Suppressor macrophage (primary cell): ENCODE results near the gene ARHGAP33.
"Not testable (repeated sequence)": the region's sequence is repeated elsewhere in the genome, so short reads cannot be mapped to it uniquely, and the experiment has no call there.

Experiments
- DNase-seq, 4 experiments: peaks; one replicate each; pipeline ENCODE4 v3.0.0-alpha.2; 2020 to 2022

The ARHGAP33 gene

DNA sequence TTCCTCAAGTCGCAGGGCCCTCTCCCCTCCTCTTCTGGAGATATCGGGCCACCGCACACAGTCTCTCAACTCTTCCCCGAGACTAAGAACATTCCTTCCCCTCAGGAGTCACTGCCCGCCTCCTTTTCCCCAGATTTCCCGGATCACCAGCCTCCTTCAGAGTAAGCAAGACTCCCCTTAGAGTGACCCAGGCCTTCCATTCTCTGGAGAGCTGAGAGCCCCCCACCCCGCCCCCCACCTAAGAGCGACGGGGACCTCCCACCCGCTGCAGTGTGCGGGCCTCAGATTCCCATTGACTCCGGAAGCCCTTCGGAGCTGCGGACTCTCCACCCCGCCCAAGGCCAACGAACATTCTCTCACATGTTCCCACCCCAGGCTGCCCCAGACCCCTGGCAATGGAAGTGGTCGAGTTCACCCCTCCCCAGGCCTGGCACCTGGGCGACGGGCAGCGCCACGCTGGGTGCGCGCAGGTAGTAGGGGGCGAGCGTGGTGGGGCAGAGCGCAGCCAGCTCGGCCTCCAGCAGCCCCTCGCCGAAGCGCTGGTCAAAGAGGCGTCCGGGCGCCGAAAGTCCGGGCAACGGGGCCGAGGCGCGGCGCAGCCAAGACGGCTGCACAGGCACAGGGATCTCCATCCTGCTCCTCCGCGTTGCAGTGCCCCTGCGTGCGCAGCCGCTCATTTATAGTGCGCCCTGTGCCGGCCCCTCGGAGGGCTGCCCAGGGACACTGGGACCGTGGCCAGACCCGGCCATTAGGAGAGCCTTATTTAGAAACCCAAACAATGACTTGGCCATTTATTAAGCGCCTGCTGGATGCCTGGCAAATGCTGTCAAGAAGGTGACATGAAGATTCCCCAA is 18.8 kb upstream of the ARHGAP33 start, which contains the start of gene HSPB6:
Gene HSPB6 (minus strand): TSS at position 653 of the 854 bp plus-strand sequence. CDS start 21 bp downstream, at position 632.
- DNase-seq, result peak in 2 of 4 experiments; percentile 11 to 20

GRCh38 chr19:35757231-35757748 is 18.1 kb upstream of the ARHGAP33 start:
- peak in 3 of 4 experiments; percentile 15 to 44 (median 31) for DNase-seq

GRCh38 chr19:35757749-35758608 is 17.4 kb upstream of the ARHGAP33 start, which contains the start of gene PROSER3:
TSS of gene PROSER3 (plus strand) at chr19:35758176. CDS start at chr19:35758216, 40 bp downstream.
- DNase-seq, result peak; percentile 98 to 100 (median 99)

- no peak for DNase-seq
Measured at GRCh38 chr19:35759697-35760096, 15.7 kb upstream of the ARHGAP33 start.

GRCh38 chr19:35760711-35761349 is 14.5 kb upstream of the ARHGAP33 start:
- no peak for DNase-seq

DNA sequence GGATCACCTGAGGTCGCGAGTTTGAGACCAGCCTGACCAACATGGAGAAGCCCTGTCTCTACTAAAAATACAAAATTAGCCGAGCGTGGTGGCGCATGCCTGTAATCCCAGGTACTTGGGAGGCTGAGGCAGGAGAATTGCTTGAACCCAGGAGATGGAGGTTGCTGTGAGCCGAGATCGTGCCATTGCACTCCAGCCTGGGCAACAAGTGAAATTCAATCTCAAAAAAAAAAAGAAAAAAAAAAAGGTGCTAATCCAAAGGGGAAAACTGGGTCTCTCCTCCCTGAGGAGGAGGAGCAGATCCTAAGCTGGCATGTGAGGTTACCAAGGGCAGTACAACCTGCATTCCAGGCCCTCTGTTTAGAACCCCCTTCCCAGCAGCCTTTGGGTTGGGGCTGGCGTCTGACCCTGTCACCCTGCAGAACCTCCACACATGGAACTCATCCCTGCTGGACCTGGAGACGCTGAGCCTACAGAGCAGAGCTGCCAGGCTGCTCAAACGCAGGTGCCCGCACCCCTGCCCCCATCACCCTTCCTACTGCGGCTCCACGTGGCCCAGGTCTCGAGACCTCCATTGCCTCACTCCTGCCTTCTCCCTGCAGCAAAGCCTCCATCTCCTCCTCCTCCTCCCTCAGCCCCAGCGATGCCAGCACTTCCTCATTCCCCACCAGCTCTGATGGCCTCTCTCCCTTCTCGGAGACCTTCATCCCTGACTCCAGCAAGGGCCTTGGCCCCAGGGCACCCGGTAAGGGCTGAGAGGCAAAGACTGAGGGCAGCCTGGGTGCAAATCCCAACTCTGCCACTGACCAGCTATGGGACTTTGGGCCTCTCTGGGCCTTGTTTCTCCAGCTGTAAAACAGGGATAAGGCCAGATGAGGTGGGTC is 10.7 kb upstream of the ARHGAP33 start:
- no peak for DNase-seq

DNA sequence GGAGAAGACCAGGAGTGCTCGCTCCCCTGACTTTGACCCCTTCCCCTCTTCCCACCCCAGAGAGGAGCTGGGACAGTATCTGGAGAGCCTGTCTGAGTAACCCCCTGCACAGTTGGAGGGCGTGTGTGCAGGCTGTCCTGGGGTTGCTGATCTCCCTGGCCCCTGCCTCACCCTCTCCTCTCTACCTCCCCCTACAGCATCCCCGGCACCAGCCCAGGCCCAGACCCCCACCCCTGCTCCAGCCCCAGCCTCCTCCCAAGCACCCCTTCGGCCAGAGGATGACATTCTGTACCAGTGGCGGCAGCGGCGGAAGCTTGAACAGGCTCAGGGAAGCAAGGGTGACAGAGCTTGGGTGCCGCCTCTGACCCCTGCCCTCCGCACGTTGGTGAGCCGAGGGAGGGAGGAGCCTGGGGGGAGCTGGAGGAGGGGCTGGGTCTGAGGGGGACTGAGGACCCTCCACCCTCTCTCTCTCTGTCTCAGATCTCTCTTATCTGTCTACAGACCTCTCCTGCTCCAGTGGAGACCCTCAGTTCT is 8.7 kb upstream of the ARHGAP33 start:
- DNase-seq, result no peak

GRCh38 chr19:35767288-35768081 is 7.9 kb upstream of the ARHGAP33 start:
- no peak for DNase-seq

DNA sequence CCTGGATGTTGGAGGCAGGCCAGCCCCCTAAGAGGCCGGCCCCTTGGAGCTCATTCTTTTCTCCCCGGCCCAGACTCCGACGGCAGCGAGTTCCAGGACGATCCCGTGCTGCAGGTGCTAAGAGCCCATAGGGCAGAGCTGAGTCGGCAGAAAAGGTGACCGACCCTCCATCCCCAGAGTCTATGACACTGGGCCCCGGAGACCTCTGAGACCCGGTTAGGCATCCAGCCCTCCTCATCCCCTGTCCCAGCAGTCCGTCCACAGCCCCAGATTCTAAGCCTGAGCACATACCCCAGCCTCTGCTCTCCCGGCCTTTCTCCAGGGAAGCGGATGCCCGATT is 7.3 kb upstream of the ARHGAP33 start:
- DNase-seq, result no peak

DNA sequence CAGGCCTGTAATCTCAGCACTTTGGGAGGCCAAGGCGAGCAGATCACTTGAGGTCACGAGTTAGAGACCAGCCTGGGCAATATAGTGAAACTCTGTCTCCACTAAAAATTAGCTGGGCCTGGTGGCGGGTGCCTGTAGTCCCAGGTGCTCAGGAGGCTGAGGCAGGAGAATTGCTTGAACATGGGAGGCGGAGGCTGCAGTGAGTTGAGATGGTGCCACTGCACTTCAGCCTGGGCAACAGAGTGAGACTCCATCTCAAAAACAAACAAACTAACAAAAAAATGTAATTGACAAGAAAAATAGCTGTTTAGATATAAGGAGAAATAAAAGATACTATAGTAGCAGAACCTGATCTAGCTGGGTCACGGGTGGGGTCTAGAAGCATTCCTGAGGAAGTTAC is 3.0 kb upstream of the ARHGAP33 start:
- not testable (repeated sequence) for DNase-seq

DNA sequence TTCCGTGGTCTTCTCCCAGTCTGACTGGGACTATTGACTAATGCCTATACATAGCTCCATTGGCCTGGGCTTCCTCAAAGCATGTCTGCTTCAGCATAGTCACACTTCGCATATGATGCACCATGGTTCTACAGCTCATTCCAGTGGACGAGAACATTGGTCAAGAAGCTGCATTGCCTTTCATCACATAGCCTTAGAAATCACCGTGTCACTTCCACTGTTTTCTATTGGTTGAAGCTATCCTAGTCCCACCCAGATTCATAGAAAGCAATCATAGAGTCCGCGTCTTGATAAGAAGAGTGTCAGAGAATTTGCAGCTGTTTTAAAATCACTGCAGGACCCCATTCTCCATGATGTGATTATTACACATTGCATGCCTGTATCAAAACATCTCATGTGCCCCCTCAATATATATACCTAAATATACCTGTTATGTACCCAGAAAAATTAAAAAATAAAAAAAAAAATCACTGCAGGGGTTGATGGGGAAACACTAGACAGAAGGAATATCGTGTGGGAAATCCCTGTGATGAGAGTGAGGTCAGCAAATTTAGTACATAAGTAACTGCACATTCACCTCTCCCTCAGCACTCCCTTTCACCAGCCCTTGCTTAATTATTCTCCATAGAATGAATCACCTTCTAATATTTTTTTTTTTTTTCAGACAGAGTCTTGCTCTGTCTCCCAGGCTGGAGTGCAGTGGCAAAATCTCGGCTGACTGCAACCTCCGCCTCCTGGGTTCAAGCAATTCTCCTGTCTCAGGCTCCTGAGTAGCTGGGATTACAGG is 2.2 kb upstream of the ARHGAP33 start:
- no peak for DNase-seq

DNA sequence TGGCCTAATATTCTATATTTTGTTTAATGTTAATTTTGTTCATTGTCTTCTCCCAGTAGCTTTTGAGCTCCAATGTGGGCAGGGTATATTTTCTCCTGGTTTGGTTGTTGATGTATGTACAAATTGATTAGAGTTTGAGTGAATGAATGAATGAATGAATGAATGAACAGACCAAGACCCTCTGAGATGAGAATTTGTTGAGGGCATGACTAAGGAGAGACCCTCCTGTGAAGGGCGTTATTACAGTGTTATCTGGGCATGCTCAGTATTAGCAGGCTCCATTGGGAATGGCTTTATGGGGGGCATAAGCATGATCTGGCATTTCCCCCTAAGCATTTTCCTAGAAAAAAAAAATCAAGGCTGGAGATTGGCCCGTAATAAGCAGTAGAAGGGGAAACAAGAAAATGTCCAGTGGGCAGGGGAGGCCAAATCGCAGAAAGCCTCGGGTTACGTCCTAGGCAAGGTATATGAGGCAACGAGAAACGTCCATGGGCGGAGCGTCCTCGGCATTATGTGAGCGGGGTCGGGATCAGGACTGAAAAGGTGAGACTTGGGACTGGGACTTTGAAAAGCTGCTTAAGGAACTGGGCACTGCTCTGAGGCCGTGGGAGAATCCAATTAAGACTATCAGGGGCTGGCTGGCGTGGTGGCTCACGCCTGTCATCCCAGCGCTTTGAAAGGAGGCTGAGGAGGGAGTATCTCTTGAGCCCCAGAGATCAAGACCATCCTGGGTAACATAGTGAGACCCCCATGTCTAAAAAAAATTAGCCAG is 904 bp upstream of the ARHGAP33 start:
- DNase-seq, result no peak

- no peak for DNase-seq
Measured at GRCh38 chr19:35775046-35775297, 392 bp upstream of the ARHGAP33 start.

- no peak for DNase-seq
Measured at GRCh38 chr19:35776102-35776788, 881 bp downstream of the ARHGAP33 start.

DNA sequence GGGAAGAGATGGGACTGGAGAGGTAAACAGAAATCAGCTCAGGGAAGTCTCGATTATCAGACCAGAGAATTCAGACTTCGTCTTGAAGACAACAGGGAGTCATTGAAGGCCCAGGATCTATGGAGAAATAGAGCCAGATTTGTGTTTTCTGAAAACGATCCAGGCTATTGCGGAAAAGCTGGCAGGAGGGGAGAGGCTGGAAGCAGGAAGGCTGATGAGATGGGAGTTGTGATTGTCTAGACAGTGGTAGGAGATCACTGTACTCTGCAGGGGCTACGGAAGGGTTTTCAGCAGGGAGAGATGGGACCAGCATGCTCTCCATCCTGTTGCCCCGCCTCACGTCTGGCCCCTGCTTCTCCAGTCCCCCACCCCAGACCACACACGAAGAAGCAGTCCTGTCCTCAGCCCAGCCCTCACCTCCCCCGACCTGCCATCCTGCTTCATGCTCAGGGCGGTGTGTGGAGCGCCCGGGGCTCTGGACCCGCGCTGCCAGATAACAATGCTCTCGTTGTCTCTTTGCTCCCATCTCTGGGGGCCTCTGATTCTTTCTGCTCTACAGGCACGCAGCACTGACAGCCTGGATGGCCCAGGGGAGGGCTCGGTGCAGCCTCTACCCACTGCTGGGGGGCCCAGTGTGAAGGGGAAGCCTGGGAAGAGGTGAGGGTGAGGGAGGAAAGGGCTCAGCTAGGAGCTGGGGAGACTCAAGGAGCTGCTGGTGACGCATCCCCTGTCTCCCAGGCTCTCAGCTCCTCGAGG is 1.9 kb downstream of the ARHGAP33 start:
- no peak for DNase-seq

- no peak for DNase-seq
Measured at GRCh38 chr19:35777961-35778360, 2.6 kb downstream of the ARHGAP33 start.

- DNase-seq, result no peak
Measured at GRCh38 chr19:35779033-35779432, 3.7 kb downstream of the ARHGAP33 start.

- DNase-seq, result no peak
Measured at GRCh38 chr19:35780058-35780457, 4.7 kb downstream of the ARHGAP33 start.
